Melanocyte of skin (primary cell): ENCODE measurements around the gene LVRN. TPM values are rescaled to one million over a fixed set of nuclear protein-coding genes. Genes with fewer than 3 reads are reported as not detected.

Experiments used
- total RNA-seq, 2 donors: library from RNA; depleted of rRNA; stranded (reverse); fragments of >200 nt; gene quantifications; 2 replicates each; pipeline ENCODE4 v1.2.3, GENCODE V29; 2012

Gene LVRN
- under 1 TPM in 1 of 2 donors, not detected in 1; under 0.01 TPM for total RNA-seq

GRCh38 chr5:115962239-115962564 lies at the start of gene LVRN:
Gene LVRN, plus strand, starts transcription at chr5:115962475. Its CDS starts 143 bp downstream, at chr5:115962618.

GRCh38 chr5:116032094-116032517 lies 69.8 kb downstream of the LVRN start, which contains the start of gene ARL14EPL:
Gene ARL14EPL, plus strand, starts transcription at chr5:116032472. Its CDS starts 18,994 bp downstream, at chr5:116051466.

Other genes starting within 250 kb of the LVRN start
- gene CDO1, start 145.8 kb upstream of the LVRN start, total RNA-seq = 1 to 10 TPM in 1 of 2 donors, not detected in 1; 1.0 TPM
- gene ATG12, start 120.9 kb upstream of the LVRN start, total RNA-seq = 10 to 100 TPM; 42.3 to 50.6 TPM
- gene AP3S1, start 120.5 kb upstream of the LVRN start, total RNA-seq = 10 to 100 TPM; 63.3 to 64.3 TPM
- not detected for gene ARL14EPL, start 70.0 kb downstream of the LVRN start, total RNA-seq
- 10 to 100 TPM; 34.1 to 39.3 TPM for gene COMMD10, start 122.5 kb downstream of the LVRN start, total RNA-seq